Fibroblast of skin of right quadriceps (primary cell): ENCODE results near the gene HDLBP.
A peak's percentile ranks its signal among the peaks of the same experiment; 100 is the strongest.
"Not testable (repeated sequence)": the region's sequence is repeated elsewhere in the genome, so short reads cannot be mapped to it uniquely, and the experiment has no call there.

ENCODE experiments used
- DNase-seq: peaks from one replicate; pipeline ENCODE4 v3.0.0-alpha.2; 2013

The HDLBP gene

GRCh38 chr2:241304039-241304670, 11.3 kb downstream of the HDLBP start:
- DNase-seq, result no peak

GRCh38 chr2:241302759-241303651, 12.5 kb downstream of the HDLBP start:
- DNase-seq, result no peak

- no peak for DNase-seq
Measured at GRCh38 chr2:241302083-241302482, 13.4 kb downstream of the HDLBP start.

- no peak for DNase-seq
Measured at GRCh38 chr2:241300000-241300399, 15.5 kb downstream of the HDLBP start.

- DNase-seq, result no peak
Measured at GRCh38 chr2:241298673-241299072, 16.8 kb downstream of the HDLBP start.

- DNase-seq, result no peak
Measured at GRCh38 chr2:241296767-241297166, 18.7 kb downstream of the HDLBP start.

GRCh38 chr2:241295326-241296095, 20.0 kb downstream of the HDLBP start:
- DNase-seq, result no peak

- not testable (repeated sequence) for DNase-seq
Measured at GRCh38 chr2:241293378-241293797, 22.1 kb downstream of the HDLBP start.

- DNase-seq, result no peak
Measured at GRCh38 chr2:241291977-241292376, 23.5 kb downstream of the HDLBP start.

- DNase-seq, result no peak
Measured at GRCh38 chr2:241291153-241291552, 24.3 kb downstream of the HDLBP start.

GRCh38 chr2:241289597-241289996, 25.9 kb downstream of the HDLBP start:
- DNase-seq, result no peak

GRCh38 chr2:241289053-241289452, 26.4 kb downstream of the HDLBP start:
- no peak for DNase-seq

- DNase-seq, result no peak
Measured at GRCh38 chr2:241288324-241288888, 27.1 kb downstream of the HDLBP start.

GRCh38 chr2:241286348-241287090, 29.0 kb downstream of the HDLBP start:
- no peak for DNase-seq

- DNase-seq, result no peak
Measured at GRCh38 chr2:241285596-241285995, 29.9 kb downstream of the HDLBP start.

- no peak for DNase-seq
Measured at GRCh38 chr2:241282555-241282954, 32.9 kb downstream of the HDLBP start.

GRCh38 chr2:241280291-241280690, 35.2 kb downstream of the HDLBP start:
- no peak for DNase-seq

GRCh38 chr2:241279828-241280227, 35.6 kb downstream of the HDLBP start:
- DNase-seq, result no peak

GRCh38 chr2:241279413-241279812, 36.1 kb downstream of the HDLBP start:
- DNase-seq, result peak; percentile 35

GRCh38 chr2:241278306-241278705, 37.2 kb downstream of the HDLBP start:
- not testable (repeated sequence) for DNase-seq

GRCh38 chr2:241275910-241276309, 39.6 kb downstream of the HDLBP start:
- no peak for DNase-seq

GRCh38 chr2:241275504-241275903, 40.0 kb downstream of the HDLBP start:
- no peak for DNase-seq
